Pons (tissue), 1 donor: ENCODE data around the gene ATXN1.

Source experiments
- DNase-seq: peaks from one replicate; pipeline ENCODE4 v3.0.0-alpha.2; 2016; ENCODE audit warnings: low spot score

Gene ATXN1

DNA sequence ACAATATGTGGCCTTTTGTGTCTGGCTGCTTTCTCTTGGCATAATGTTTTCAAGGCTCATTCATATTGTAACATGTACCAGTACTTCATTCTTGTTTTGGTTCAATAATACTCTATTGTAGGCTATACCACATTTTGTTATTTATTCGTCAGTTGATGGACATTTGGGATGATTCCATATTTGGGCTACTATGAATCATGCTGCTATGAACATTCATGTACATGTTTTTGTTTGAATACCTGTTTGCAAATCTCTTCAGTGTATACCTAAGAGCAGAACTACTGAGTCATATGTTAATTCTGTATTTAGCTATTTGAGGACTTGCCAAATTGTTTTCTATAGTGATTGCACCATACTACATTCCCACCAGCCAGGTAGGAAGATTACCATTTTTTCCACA lies 263.0 kb downstream of the ATXN1 start:
- DNase-seq, result no peak

DNA sequence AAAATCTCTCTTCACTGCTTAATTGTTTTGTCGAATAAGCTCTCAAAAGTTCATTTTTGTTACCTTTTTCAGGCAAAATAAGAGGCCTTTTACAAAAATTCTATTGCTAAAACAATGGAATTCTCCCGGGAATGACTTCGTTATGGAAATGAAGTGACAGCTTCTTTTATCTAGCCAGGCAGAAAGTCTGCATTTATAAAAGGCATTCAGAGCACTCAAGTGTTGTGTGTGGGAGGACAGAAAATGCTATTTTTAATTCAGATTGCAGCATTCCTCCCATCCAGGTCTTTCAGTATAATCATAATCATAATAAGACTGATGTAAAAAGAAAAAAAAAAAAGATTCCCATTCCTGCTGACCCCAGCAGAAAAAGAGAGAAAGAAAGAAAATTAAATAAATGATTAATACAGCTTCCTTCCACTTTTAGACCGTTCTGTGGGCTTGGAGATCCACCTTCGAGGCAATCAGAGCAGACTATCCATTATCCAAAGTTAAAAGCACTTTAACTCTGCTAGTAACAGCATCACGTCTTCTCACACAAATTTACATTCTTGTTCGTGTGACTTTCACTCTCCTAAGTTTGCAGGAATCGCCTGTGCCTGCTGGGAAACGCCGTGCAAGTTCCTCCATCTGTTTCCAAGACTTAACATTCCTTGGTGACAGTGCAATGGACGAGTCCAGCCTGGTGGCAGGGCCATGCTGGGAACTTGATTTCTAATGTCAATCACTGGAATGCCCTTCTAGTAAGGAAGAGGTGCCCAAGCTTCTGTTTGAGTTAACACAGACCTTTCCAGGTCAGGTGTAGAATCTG lies 264.1 kb downstream of the ATXN1 start:
- DNase-seq, result no peak

DNA sequence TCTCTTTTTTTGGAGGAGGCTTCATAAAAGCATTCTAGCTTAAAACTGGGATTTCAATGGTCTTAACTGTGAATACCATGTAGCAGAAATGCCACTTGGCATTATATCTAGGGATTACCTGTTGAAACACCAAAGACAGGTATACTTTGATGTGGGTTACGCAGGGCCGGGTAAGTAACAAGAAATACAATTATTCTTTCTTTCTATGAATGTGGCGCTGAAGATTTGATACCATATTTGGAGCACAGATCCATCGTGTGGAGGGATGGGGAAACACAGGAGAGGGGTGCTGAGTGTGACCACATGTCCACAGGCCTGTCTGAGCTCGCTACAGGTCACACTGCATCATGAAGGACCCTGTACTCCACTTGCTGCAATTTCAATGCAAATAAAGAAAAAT lies 265.1 kb downstream of the ATXN1 start:
- no peak for DNase-seq

DNA sequence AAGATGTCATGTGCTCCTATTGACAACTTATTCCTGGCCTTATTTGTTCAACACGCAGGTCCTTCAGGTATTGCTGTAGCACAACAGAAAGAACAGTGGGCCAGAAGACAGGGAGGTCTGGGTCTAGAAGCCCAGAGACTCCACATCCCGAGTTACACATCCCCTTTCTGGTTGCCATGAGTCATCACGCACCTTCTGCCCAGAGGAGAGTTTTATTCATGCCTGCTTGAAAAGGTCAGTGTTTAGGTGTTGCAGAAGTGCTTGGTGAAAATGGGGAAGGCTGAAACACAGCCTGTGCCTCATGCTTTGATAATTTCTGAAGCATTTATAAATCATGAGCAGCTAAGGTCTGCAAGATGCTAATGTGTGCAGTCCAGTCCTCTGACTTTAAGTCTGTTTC lies 266.5 kb downstream of the ATXN1 start:
- DNase-seq, result no peak

DNA sequence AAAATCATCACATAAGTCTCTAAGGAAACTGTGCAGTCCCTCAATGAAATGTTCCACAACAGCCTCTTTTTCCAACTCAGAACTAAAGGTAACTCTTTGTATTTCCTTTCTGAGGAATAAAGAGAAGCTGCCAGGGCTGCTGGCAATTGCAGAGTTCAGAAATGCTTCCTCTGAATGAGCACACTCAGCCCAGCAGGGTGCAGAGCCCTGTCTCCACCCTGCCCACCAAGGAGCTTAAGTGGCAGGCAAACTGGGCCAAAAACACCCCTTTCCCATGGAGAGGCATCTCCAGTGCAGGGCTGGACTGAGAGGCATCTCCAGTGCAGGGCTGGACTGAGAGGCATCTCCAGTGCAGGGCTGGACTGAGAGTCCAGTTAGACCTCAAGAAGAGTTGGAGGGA lies 267.5 kb downstream of the ATXN1 start:
- no peak for DNase-seq

DNA sequence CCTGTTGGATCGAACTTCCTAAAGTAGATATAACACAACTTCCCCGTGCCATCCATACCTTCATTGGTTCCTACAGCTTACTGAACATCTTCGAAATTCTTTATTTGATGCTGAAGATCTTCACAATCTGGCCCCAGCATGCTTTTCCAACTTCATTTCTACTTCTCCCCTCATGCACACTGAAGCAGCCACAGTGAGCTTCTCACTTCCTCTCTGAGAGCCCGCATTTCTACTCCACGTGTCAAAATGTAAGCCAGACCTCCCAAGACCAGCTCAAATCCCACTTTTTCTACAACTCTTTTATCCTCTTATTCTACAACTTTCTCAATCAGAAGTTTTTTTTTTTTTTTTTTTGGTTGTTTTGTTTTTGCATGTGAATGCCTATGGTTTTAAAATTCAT lies 268.1 kb downstream of the ATXN1 start:
- no peak for DNase-seq

DNA sequence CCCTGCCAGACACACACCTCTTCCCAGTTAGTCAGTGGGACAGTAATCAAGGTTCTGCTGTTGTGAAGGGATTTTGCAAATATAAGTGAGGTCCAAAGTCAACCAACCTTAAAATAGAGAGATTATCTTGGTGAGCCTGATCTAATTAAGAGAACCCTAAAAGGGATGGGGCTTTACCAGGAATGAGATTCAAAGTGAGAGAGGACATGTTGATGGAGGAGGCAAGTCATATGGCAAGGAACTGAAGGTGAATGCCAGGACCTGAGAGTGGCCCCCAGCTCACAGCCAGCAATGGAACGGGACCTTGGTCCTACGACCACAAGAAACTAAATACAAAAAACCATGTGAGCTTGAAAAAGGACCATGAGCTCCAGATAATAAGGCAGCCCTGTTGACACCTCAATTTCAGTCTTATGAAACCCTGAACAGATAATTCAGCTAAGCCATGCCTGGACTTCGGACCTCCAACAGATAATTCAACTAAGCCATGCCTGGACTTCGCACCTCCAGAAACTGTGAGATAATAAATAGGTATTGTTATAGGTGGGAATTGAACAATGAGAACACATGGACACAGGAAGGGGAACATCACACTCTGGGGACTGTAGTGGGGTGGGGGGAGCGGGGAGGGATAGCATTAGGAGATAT lies 269.5 kb downstream of the ATXN1 start:
- no peak for DNase-seq

DNA sequence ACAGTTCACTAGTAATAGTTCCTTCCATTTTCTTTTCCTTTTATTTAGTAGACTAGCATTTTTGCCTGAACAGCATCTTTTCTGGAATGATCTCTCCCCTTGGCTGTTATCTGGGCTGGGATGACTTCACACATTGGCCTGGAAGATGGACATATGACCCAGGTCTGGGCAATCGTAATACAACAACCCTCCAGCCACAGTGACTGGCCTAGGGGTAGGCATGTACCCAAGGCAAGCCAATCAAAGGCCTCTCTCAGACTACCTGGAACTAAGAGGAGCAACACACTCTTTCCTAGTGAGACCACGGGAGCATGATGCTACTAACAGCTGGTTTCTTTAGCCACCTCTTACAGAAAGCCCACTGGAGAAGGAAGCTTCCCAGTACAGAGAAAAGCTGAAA lies 270.6 kb downstream of the ATXN1 start:
- DNase-seq, result no peak

DNA sequence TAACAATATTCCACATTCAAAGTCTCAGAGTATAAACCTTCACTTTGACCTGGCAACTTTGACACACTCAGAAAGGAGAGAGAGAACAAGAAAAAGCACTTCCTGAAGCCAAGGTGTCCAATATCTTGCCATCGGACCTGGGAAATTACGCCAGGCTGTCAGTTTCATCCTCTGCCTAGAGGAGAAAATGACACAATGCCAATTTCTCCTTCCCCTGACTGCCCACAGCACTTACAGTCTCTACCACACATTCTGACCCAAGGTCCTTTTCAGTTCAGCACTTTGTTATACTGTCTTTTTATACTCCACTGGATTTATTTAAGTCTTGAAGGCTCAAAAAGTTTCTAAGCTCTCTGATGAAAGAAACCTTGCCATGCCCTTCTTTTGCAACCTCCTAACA lies 272.4 kb downstream of the ATXN1 start:
- DNase-seq, result no peak

DNA sequence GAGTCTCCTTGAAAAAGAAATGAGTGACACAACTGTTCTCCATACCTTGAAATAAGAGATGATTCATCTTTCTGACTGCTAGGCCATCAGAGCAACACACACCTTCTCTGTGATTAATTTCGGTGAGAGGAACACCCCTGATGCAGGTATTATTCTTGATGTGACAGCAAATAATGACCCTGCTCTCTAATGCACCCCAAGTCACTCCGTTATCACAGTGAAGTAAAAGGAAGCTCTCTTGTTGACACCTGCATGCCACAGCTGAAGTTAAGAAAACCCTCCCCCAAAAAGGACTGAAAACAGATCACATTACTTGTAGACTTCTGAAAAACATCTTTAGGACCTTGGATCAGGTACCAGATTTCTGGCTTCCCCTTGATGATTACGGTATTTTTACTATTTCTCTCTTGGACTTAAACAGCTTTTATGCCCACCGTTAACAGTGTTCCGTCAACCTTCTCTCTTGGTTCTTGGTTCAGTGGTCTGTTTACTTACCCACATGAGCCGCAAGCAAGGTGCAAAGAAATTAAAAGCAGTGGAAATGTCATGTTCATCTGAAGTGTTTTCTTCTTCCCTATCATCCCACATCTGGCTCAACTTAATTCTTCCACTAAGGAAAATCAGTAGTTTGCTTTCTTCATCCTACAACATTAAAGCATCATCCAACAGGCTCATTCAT lies 273.1 kb downstream of the ATXN1 start:
- DNase-seq, result no peak

DNA sequence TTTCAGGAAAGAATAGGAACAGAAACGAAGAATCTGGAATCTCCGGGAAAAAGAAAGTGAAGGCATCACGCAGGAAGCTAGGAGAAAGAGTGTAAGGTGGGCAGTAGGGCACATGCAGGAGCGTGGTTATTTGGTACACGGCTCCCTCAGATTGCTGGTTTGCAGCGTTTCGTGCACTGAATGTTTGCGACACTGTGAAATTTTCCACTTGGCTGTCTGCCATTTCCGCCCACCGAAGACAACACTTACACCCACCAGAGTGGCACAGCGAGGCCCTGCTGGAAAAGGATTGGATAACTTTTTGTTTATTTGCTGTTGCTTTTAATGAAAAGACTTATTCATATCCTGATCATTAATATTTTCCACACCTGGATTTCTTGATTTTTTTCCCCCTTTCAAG lies 274.6 kb downstream of the ATXN1 start:
- no peak for DNase-seq

DNA sequence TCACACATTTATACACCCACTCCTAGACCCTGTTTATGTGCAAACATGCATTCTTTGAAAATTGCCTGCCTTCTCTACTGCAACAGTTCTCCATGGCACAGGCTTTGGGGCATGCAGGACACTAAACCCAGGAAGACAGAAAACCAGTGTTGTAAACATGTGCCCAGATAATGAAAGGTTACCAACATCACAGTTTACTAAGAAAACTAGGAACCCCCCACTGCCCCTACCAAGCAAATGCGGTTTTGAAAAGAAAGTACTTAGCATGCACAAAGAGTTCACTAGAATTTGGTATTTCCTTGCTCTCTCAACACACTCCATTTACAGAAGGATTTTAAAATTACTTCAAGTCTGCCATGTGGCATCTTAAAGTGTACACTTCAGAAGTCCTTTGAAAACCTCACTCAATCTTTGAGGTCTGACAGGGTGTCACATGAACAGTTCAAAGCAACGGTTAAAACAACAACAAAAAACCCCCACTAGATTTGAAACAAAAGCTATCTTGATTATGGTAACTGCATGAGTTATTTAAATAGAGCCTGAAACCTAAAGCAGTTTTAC lies 277.9 kb downstream of the ATXN1 start:
- DNase-seq, result no peak

DNA sequence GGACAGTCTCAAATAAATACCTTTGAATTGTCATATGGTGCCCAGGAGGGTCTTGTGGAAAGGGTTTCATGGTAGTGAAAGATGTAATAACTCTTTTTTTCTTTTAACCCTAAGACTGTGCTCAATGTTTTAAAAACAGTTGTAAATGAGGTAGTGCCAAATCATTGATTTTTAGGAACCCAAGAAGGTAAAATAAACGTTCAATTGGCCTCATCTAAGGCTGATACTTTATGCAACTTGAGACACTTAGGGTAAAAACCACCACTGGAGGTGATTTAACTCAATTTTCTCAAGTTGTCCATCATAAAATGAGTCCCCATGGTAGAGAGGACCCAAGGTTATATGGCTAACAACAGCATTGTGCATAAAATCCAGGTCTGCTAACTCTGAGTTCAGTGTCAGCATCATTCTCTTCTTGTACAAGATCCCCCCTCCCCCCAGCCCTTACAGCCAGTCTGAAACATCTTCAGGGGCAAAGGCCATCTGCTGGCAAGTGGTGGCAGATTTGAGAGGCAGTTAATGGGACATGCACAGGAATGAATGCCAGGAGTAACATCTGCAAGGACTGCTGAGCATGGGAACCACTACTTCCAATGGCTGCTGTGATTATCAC lies 278.5 kb downstream of the ATXN1 start:
- no peak for DNase-seq

DNA sequence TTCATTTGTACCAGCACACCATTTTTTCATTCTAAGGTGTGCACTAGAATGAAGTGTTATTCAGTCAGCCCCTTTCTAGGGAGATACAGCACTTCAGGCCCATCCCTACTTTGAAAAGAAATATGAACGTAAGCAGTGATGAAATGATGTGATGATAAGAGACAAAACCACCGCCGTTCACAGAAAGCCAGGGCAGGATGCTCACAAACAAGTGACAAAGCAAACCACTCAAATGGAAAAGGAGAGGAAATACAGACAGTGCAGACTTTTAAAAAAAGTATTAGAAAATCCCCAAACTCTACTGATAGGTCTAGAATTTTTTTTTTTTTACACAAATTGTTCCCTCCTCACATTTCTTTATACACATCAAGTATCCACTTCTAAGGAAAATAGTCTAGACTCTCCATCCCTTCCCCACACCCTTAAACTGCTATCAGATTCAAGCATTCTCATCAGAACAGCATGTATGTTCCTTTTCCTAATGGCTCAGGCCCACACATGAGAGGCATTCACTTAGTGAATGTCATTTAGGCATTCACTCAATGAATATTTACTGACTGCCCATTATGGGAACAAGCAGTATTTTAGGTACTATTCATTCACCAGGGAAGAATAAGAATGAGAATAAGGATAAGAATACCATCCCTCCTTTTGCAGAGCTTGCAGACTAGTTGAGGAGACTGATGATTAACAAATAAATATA lies 279.4 kb downstream of the ATXN1 start:
- DNase-seq, result no peak

DNA sequence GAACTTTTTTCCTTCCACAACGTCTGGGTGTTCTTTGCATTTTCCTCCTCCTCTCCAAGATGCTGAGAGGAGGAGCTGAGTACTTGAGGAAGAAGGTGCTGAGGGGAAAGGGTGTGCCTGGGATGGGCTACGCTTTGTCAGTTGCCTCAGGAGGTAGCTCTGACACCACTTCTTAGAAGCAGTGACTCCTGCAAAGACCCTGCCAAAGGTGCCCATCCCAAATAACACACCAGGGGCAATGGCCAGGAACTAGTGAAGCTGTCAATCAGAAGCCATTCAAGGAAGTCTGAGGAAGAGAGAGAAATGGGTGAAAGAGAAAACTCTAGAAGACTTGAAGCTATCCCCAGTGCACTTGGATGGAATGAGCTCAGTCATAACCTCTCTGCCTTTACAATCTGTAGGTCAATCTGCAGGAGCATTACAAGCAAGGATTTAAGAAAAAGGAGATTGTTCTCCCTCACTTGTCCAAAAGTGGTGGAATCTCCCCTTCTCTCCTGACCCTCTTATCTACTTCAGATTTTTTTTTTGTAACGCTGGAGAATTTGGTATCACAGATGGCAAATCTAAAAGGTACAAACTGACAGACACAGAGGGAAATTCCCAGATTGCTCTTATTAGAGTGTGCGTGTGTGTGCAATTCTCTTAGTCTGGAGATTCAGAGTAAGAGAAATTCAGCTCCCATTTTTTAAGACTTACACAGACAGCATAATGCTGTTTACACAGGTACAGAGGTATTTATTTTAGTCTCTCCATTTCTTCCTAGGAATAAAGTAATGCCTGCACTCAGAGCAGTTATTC lies 280.3 kb downstream of the ATXN1 start:
- no peak for DNase-seq

DNA sequence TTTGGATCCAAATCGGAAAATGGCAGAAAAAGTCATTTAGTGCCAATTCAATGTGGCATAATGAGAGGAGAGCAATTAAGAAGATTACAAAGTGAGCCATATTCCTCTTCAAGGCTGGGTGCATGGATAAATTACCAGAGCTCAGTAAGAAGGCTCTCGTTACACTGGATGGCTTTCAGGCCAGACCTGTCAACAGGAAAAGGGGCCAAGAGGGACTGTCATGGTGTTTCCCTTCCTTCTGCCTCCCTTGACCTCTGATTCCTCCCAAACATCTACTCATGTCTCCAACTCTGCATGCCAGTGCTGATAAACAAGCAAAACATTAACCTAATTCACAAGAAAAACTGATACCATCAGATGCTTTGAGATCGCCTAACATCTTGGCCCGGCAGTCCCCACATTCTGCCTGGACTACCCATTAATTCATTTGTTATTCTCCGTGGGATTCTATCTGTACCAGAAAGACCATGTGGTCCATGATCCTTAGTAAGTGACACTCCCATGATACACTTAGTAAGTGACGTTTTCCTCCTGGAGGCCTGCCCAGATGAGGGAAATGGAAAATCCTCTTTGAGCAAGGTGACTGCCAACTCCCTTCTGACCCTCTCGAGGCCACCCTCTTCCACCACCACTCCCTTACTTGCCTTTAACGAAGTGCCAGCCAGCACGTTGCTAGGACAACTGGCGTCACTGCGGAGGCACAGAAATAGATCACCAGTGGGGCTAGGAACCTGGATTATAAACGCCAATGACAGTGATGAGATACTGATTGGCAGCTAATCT lies 283.7 kb downstream of the ATXN1 start:
- no peak for DNase-seq

DNA sequence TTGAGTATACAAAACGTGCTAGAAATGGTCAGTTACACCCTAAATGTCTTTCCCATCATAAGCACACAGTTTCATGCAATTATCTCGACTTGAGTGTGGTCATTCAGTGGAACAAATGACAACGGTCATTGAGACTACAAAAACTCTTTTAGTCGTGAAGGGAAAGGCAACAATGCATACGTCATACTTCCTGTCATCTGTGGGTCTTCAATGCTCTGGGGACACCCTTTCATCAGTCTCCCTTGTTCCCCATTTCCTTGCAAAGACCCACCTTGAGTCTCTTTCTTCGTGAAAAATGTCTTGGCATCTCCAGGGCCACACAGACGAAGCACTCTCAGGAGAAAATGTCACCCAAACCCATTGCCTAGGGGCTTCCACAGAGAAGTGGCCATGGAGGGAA lies 284.4 kb downstream of the ATXN1 start:
- DNase-seq, result no peak

DNA sequence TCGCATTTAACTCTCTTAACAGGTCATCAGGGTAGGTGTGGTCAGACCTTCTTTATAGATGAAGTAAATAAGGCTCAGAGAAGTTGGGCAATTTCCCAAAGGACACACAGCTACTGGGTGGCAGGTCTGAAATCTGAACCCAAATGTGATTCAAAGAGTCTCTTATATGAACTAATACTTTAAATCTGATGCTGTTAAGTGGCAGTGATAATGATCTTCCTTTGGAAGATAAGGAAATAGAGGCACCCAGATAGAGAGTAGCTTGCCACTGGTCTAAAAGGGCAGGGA lies 285.8 kb downstream of the ATXN1 start:
- DNase-seq, result no peak

DNA sequence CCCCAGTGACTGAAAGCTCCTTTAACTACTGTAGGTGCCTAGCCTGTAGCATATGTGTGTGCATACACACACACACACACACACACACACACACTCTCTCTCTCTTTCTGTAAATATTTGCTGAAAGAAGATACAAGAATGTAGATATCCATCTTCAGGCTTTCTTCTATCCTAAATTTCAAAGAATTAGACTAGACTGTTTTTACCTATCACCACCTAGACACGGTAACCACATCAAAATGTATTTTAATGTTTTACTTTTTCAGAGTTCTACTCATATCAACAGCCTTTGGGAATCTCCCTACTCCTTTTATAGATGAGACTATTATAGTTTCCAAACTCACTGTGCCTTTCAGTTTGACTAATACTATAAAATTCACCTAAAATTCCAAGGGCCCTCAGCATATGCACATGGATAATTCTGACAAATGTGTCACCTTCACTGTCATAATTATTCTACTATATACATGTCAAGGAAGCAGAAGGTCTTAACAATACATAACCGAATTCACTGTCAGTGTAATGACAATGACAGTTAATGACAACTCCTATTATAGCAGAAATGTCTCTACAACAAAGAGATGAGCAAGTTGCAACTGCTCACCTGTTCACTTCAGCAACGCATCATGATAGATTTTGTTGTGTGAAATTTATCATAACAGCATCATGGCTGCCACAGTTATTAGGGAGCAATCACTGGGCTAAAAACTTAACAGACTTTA lies 286.3 kb downstream of the ATXN1 start:
- DNase-seq, result no peak
